HEK293T (cell line): ENCODE results near the gene ABHD5.

Experiments
- CTCF ChIA-PET: fragments of 350-600 bp; formaldehyde crosslinking; extraction: SDS; loops from one replicate; lab custom pipeline; 2021; ENCODE audit warnings: antibody characterized with exemption, inconsistent platforms; lab: Yijun Ruan, JAX
- POLR2A ChIA-PET: fragments of 350-600 bp; formaldehyde crosslinking; extraction: SDS; loops from one replicate; lab custom pipeline; 2020; ENCODE audit warnings: antibody characterized with exemption, inconsistent platforms; lab: Yijun Ruan, JAX
- DNase-seq: peaks from one replicate; pipeline ENCODE4 v3.0.0; 2012; ENCODE audit warnings: mixed read lengths; ENCODE audit errors: extremely low spot score
- ARNT ChIP-seq: fragments of 450-650 bp; IDR thresholded peaks from 2 replicates; pipeline ENCODE4 v1.6.1; 2017; ENCODE audit warnings: mild to moderate bottlenecking
- BHLHE40 ChIP-seq: fragments of 450-650 bp; IDR thresholded peaks from 2 replicates; pipeline ENCODE4 v1.6.1; 2016; ENCODE audit warnings: mild to moderate bottlenecking, moderate library complexity, borderline replicate concordance
- CTBP1 ChIP-seq: fragments of 450-650 bp; IDR thresholded peaks from 2 replicates; pipeline ENCODE4 v1.6.1; 2016; ENCODE audit warnings: borderline replicate concordance
- ELF4 ChIP-seq: fragments of 450-650 bp; IDR thresholded peaks from 2 replicates; pipeline ENCODE4 v1.6.1; 2017; ENCODE audit warnings: antibody characterized with exemption
- FOXA1 ChIP-seq: fragments of 450-650 bp; IDR thresholded peaks from 2 replicates; pipeline ENCODE4 v1.6.1; 2016; ENCODE audit warnings: mild to moderate bottlenecking
- FOXK2 ChIP-seq: fragments of 450-650 bp; IDR thresholded peaks from 2 replicates; pipeline ENCODE4 v1.6.1; 2016; ENCODE audit warnings: mild to moderate bottlenecking
- FOXM1 ChIP-seq: fragments of 450-650 bp; IDR thresholded peaks from 2 replicates; pipeline ENCODE4 v1.6.1; 2017; ENCODE audit warnings: mild to moderate bottlenecking, borderline replicate concordance
- HDGF ChIP-seq: fragments of 450-650 bp; IDR thresholded peaks from 2 replicates; pipeline ENCODE4 v1.6.1; 2017; ENCODE audit warnings: antibody characterized with exemption, borderline replicate concordance
- L3MBTL2 ChIP-seq: fragments of 450-650 bp; conservative IDR thresholded peaks from 2 replicates; pipeline ENCODE4 v1.6.1; 2016; ENCODE audit warnings: mild to moderate bottlenecking
- LEF1 ChIP-seq: fragments of 450-650 bp; IDR thresholded peaks from 2 replicates; pipeline ENCODE4 v1.6.1; 2017; ENCODE audit warnings: mild to moderate bottlenecking, borderline replicate concordance
- NFRKB ChIP-seq: fragments of 450-650 bp; IDR thresholded peaks from 2 replicates; pipeline ENCODE4 v1.6.1; 2016; ENCODE audit warnings: mild to moderate bottlenecking, moderate library complexity
- SP1 ChIP-seq: fragments of 450-650 bp; IDR thresholded peaks from 2 replicates; pipeline ENCODE4 v1.6.1; 2017
- SUZ12 ChIP-seq: fragments of 450-650 bp; IDR thresholded peaks from 2 replicates; pipeline ENCODE4 v1.6.1; 2016; ENCODE audit warnings: mild to moderate bottlenecking
- TARDBP ChIP-seq: fragments of 450-650 bp; IDR thresholded peaks from 2 replicates; pipeline ENCODE4 v1.6.1; 2016
- ZNF384 ChIP-seq: fragments of 450-650 bp; IDR thresholded peaks from 2 replicates; pipeline ENCODE4 v1.6.1; 2016
- TF ChIP-seq, protein P1 (sequence below): fragments of 450-650 bp; IDR thresholded peaks from 2 replicates; pipeline ENCODE4 v1.6.1; 2016

ABHD5 gene

GRCh38 chr3:43727930-43728329 is 37.2 kb downstream of the ABHD5 start:
- ChIA-PET POLR2A (no interaction called here), CTCF (no interaction called here)
- no peak for TF ChIP-seq CTBP1
- no peak for TF ChIP-seq LEF1
- TF ChIP-seq FOXM1 = no peak
- no peak for TF ChIP-seq L3MBTL2
- no peak for TF ChIP-seq TARDBP
- TF ChIP-seq BHLHE40 = no peak
- TF ChIP-seq ELF4 = no peak
- no peak for TF ChIP-seq ARNT
- no peak for TF ChIP-seq SP1
- TF ChIP-seq FOXA1 = no peak
- TF ChIP-seq, protein P1, sequence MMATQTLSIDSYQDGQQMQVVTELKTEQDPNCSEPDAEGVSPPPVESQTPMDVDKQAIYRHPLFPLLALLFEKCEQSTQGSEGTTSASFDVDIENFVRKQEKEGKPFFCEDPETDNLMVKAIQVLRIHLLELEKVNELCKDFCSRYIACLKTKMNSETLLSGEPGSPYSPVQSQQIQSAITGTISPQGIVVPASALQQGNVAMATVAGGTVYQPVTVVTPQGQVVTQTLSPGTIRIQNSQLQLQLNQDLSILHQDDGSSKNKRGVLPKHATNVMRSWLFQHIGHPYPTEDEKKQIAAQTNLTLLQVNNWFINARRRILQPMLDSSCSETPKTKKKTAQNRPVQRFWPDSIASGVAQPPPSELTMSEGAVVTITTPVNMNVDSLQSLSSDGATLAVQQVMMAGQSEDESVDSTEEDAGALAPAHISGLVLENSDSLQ = no peak
- no peak for TF ChIP-seq HDGF
- DNase-seq = no peak

DNA sequence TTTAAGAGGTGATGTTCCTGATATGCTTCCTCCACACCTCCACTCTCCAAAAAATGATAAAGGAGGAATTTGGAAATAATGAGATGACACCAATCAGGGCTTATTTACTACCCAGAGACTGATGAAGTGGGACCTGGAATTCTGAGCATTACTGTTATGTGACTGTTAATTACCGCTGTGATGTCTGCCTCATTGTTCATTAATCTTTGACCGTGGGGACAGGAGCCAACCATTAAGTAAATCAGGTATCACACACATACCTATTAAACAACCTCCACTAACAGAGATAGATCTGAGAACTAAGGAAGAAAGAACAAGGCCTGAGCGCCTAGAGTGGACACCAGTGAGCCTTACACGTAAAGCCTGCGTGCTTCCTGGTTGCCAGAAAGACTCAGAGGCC is 37.7 kb downstream of the ABHD5 start:
- ChIA-PET CTCF (no interaction called here), POLR2A (no interaction called here)
- no peak for TF ChIP-seq L3MBTL2
- no peak for TF ChIP-seq SUZ12
- no peak for TF ChIP-seq ZNF384
- no peak for TF ChIP-seq BHLHE40
- no peak for TF ChIP-seq ARNT
- TF ChIP-seq FOXK2 = no peak
- TF ChIP-seq TARDBP = no peak
- no peak for TF ChIP-seq LEF1
- TF ChIP-seq FOXM1 = no peak
- TF ChIP-seq CTBP1 = no peak
- no peak for TF ChIP-seq ELF4
- TF ChIP-seq SP1 = no peak
- TF ChIP-seq FOXA1 = no peak
- TF ChIP-seq, protein P1 = no peak
- TF ChIP-seq HDGF = no peak
- no peak for TF ChIP-seq NFRKB
- no peak for DNase-seq

GRCh38 chr3:43728947-43729346 is 38.2 kb downstream of the ABHD5 start:
- DNase-seq = no peak
- ChIA-PET POLR2A (no interaction called here), CTCF (no interaction called here)
- TF ChIP-seq CTBP1 (no peak), ZNF384 (no peak), NFRKB (no peak), FOXK2 (no peak), FOXA1 (no peak), ARNT (no peak), LEF1 (no peak), BHLHE40 (no peak), TARDBP (no peak), ELF4 (no peak), FOXM1 (no peak), HDGF (no peak), SP1 (no peak), L3MBTL2 (no peak), SUZ12 (no peak)
- TF ChIP-seq, protein P1 = no peak

- POLR2A ChIA-PET = no interaction called here
- DNase-seq = no peak
- CTCF ChIA-PET = interaction anchor here (0.7 kb wide), 1 partner anchor 551 kb away, joined by 9 read pairs; no protein-coding TSS in a partner anchor
- TF ChIP-seq ELF4 (no peak), FOXM1 (no peak), SP1 (no peak), ZNF384 (no peak), CTBP1 (no peak), LEF1 (no peak), FOXA1 (no peak), FOXK2 (no peak), SUZ12 (no peak), L3MBTL2 (no peak), HDGF (no peak), TARDBP (no peak), ARNT (no peak), NFRKB (no peak), BHLHE40 (no peak)
- TF ChIP-seq, protein P1 = no peak
These were observed 39.1 kb downstream of the ABHD5 start for GRCh38 chr3:43729707-43730414.

DNA sequence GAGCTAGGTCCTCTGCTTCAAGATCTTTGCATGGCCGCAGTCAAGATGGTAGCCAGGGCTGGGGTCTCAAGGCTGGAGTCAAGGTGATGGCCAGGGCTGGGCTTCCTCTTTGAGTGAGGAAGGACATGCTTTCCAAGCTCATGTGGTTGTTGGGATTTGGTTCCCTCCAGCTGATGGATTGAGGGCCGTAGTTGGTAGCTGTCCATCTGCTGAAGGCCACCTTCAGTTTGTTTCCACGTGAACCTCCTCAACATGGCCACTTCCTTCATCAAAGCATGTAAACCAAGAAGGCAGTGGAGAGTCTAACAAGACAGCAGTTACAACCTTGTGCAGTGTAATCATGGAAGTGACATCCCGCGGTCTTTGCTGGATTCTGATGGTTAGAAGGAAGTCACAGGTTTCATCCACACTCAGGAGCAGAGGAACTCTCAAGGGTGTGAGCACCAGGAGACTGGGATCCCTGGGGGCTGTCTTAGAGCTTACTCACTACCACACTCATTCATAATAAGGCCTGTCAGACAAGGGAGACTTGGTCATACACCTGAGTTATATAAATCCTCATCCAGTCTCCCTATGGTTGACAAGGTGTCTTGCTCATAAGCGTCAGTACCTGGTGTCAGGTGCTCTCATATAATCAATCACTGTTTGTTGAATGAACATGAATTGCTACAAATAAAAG is 42.1 kb downstream of the ABHD5 start:
- DNase-seq = no peak
- ChIA-PET CTCF (no interaction called here), POLR2A (no interaction called here)
- TF ChIP-seq SUZ12 = no peak
